ENCODE results near the gene DISC1.

- TF ChIP-seq TCF4 (CRISPR knock-in tag; IDR thresholded peaks at IDR 0.05; ENCODE audit: borderline replicate concordance) = no peak
- no peak for TF ChIP-seq SNAI2 (CRISPR knock-in tag; IDR thresholded peaks at IDR 0.05)
- TF ChIP-seq PPARA (CRISPR knock-in tag; IDR thresholded peaks at IDR 0.05; ENCODE audit: borderline replicate concordance) = no peak
- TF ChIP-seq ZNF565 (CRISPR knock-in tag; conservative IDR thresholded peaks at IDR 0.05; ENCODE audit: low read depth) = no peak
- TF ChIP-seq PATZ1 (CRISPR knock-in tag; IDR thresholded peaks at IDR 0.05; ENCODE audit: borderline replicate concordance) = no peak
- TF ChIP-seq POU6F1 (CRISPR knock-in tag; IDR thresholded peaks at IDR 0.05; ENCODE audit: borderline replicate concordance, low read depth) = no peak
- no peak for TF ChIP-seq ZFP3 (CRISPR knock-in tag; IDR thresholded peaks at IDR 0.05)
- no peak for TF ChIP-seq RARB (CRISPR knock-in tag; IDR thresholded peaks at IDR 0.05)
These were observed 56.2 kb downstream of the DISC1 start for GRCh38 chr1:231682779-231683178.
